ENCODE data around the gene TMPRSS15.

- TF ChIP-seq POLR2AphosphoS5 (IDR thresholded peaks at IDR 0.05; ENCODE audit: borderline replicate concordance, low read depth, low read length) (no peak), EZH2 (IDR thresholded peaks at IDR 0.05) (no peak), FOXP2 (optimal IDR thresholded peaks at IDR 0.05; ENCODE audit: control extremely low read depth, extremely low read length, insufficient read depth) (no peak)
Observed at GRCh38 chr21:18370301-18370700, 33.3 kb downstream of the TMPRSS15 start.

All from SK-N-MC (cell line).